Prostate gland (tissue), 2 donors: ENCODE data around the gene COPS6.

Experiments
- CTCF ChIP-seq, 4 experiments: fragments of 200-600 bp in 2 of 4; fragments of 450-650 bp in 2 of 4; sonication (generic) in 2 of 4; IDR thresholded peaks; 1 replicate in 3 of 4; 2 replicates in 1 of 4; pipeline ENCODE4 v1.5.1; 2016 to 2019; ENCODE audit warnings: antibody characterized with exemption in 4 of 4, mild to moderate bottlenecking in 2 of 4, moderate library complexity in 2 of 4
- POLR2A ChIP-seq: fragments of 450-650 bp; IDR thresholded peaks from one replicate; pipeline ENCODE4 v1.6.1; 2016; ENCODE audit warnings: antibody characterized with exemption, mild to moderate bottlenecking
- POLR2AphosphoS5 ChIP-seq: sonication (generic); formaldehyde crosslinking; IDR thresholded peaks from one replicate; pipeline ENCODE4 v1.6.1; 2017; ENCODE audit warnings: antibody characterized with exemption

GRCh38 chr7:100119970-100120732, 31.4 kb downstream of the COPS6 start:
- TF ChIP-seq CTCF (IDR thresholded peaks at IDR 0.05) (no peak), POLR2A (peak; percentile 9), POLR2AphosphoS5 (no peak)
